ENCODE measurements around the gene SMURF1. TPM values are rescaled to one million over a fixed set of nuclear protein-coding genes. Genes with fewer than 3 reads are reported as not detected.
A peak's percentile ranks its signal among the peaks of the same experiment; 100 is the strongest.

The SMURF1 gene
- total RNA-seq, 1 donor from 2014 or later = 9.0 TPM

DNA sequence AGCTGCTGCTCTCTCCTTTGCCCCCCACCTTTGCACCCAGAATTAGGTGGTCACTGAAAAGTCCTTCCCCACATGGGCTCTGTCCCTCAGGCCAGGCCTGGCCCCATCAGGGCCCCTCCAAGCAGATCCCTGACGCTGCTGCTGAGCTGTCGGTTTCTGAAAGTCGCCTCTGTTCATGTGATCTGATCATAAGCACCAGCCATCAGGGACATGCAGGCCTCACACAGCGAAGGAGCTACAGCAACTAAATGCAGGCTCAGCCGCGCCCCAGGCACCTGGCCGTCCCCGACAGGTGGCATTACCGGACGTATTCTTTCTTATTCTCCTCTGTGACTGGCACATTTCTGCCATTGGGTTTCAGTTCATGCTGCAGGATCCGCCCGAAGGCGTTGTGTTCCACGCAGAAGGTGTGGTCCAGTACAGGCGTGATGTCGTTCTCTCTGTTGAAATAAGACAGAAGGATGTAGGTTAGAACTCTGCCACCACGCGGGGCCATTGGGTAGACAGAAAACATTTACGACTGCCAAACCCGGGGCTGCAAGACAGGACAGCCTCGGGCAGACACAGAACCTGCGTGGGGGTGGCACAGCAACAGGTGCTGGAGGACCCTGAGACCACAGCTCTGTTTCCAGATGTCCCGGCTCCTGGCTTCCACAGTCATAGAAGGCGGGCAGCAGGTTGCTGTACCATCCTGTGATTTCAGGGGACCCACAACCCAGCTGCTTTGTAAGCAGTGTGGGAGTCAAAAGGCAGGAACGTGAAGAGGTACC is 105.6 kb downstream of the SMURF1 start:
- intact Hi-C loops (cut with DNase I) = no loop called here
- DNase-seq (no peak), ATAC-seq (ENCODE audit: poor library complexity) (no peak)

DNA sequence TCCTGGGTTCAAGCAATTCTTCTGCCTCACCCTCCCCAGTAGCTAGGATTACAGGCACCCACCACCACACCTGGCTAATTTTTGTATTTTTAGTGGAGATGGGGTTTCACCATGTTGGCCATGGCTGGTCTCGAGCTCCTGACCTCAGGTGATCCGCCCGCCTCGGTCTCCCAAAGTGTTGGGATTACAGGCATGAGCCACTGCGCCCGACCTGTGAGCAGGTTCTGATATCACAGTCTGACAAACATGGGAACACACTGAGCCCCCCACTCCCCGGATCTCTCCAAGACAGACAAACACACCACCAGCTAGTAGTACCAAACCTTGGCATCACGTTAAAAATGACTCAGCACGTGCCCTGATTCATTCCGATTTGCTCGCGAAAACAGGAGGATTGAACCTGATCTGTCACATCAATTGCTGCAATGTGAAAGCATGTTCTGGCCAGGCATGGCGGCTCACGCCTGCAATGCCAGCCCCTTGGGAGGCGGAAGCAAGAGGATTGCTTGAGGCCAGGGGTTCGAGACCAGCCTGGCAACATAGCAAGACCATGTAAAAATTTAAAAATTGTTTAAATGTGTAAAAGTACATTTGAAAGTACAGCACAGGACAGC is 106.5 kb downstream of the SMURF1 start:
- intact Hi-C loops (cut with DNase I) = no loop called here
- DNase-seq (no peak), ATAC-seq (ENCODE audit: poor library complexity) (no peak)

DNA sequence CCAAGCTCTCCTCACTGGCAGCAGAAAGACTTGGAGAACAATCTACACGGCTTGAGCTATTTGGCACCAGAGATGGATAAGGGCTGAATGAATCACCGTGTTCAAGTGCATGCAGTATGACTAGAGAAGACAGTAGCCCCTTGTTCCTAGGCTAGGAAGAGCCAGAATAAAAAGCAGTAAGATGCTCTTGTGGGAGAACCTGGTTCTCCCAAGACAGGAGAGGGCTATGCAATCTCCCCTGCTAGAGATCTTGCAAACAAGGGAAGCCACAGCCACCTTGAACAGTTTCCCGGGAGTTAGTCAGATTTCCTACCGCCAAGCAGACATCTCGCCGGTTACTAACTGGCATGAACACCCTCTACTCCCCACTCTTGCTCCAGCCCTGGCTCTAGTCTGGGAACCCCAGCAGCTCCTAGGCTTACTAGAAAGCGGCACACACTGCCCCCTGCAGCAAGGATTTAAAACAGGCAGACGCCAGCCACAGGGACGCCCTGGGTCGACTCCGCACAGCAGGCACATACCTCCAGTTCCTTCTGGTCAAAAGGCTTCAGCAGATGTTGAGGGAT is 107.3 kb downstream of the SMURF1 start:
- ATAC-seq (ENCODE audit: poor library complexity) (peak; percentile 22), DNase-seq (no peak)
- intact Hi-C loops (cut with DNase I) = no loop called here

DNA sequence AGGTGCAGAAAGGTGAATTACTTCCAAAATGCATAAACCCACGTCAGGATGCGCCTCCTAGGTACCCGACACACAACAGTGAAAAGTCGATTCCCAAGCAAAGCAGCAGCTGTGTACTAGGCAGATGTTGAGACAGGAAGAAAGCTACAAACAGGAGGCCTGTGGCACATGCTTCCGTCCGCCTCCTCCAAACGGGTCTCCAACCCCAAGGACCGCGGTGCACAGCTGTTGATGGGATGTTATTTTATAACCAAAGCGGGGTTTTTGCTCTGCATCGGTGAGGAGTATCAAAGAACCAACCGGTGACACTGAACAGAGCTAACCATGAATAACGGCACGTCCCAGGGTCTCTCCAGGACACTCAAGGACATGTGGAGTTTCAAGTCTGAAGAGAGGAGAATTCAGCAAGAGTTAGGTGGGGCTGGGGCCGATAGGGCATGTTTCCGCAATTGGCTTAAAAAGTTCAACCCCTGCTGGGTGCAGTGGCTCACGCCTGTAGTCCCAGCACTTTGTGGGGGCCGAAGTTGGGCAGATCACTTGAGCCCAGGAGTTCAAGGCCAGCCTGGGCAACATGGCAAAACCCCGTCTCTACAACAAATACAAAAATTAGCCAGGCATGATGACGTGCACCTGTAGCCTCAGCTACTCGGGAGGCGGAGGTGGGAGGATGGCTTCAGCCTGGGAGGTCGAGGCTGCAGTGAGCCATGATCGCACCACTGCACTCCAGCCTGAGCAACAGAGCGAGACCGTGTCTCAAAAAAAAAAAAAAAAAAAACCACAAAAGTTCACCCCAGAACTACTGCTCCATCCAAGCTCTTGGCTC is 108.0 kb downstream of the SMURF1 start:
- DNase-seq = no peak
- intact Hi-C loops (cut with DNase I) = no loop called here

DNA sequence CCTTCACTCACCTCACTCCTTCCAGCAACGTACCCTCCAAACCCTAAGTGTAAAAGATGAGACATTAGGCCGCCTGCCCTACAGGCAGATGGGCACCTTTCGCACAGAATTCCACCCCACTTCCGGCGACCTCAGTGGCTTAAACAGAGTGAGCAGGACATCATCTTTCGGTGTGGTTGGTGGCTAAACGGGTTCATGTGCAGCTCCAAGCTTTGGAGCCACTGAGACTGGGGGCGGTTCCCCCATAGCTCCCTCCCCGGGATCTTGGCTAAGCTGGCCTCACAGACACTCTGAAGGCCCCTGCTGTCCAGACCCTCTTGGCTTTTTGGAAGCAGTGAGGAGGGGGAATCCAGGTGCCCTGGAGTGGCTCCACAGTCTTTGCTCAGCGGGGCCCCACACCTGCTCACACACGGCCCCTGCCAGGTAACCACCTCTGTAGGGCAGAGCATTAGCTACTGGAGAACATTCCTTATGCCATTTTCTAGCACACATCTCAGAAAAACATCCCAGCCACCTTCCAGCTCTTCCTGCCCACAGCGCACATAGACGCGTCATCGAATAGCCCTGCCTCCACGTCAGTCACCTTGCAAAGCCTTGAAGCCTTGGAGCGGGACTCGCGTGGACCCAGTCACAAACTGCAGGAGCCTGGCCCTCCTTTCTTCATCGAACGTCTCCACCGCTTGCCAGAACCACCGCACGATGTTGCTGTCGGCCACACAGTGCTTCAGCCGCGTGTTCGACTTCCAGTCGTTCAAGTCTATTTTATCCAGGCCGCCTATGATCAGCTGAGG is 108.8 kb downstream of the SMURF1 start:
- intact Hi-C loops (cut with DNase I) = no loop called here
- ATAC-seq (ENCODE audit: poor library complexity) (no peak), DNase-seq (no peak)

More for the DNA sequence above, 108.0 kb downstream of the SMURF1 start:
- ATAC-seq (ENCODE audit: poor library complexity) = no peak

DNA sequence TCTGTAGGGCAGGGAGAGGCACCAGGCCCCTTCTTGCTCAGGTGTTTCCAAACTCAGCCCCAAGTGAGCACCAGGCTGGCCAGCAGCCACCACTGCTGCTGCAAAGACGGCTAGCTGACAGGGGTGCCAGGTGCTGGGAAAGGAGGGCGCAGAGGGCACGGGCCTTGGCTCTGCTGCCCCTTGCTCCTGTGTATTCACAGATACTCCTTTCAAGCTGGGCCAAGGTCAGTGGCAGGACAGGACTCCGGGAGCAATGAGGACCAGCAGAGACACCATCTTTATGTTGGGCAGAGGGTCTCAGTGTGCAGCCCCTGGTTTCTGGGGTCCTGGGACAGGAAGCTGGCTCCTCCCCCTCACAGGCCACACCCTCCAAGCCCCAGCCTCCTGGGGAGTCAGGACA is 110.1 kb downstream of the SMURF1 start:
- DNase-seq = no peak
- intact Hi-C loops (cut with DNase I) = no loop called here
- ATAC-seq (ENCODE audit: poor library complexity) = no peak

DNA sequence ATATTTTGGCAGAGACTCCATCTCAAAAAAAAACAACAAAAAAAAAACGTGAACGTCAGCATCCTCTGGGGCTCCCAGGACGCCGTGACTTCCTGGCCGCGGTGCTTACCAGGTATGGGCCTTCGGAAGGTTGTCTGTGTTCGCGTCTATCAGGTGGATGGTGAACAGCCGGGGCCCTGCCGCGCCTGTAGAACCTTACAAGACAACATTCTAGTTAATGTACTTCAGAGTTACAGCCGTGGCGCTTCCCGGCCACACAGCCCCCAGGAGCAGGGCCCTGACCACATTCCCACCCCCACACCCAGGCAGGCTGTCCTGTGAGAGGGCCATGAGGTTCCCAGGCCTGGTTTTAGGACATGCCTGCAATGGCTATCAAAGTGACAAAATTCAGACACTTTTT is 111.0 kb downstream of the SMURF1 start:
- no peak for DNase-seq
- intact Hi-C loops (cut with DNase I) = no loop called here
- ATAC-seq (ENCODE audit: poor library complexity) = no peak

DNA sequence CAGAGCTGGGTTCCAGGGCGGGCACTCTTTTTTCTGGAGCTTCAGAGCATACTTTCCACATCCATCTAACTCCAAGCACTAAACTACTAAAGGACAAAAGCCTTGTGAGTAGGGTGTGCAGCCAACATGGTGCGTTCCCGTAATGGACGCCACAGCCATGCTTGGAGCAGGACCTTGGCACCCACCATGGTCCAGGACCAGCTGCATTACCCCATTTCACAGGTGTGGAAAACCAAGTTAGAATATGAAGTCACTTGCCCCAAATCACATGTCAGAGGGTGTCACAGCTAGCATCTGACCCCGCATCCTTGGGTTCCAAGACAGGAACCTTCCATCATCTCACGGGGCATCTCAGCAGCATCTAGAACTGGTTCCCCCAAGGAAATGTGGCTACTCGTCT is 112.4 kb downstream of the SMURF1 start:
- intact Hi-C loops (cut with DNase I) = no loop called here
- ATAC-seq (ENCODE audit: poor library complexity) = no peak
- DNase-seq = no peak

DNA sequence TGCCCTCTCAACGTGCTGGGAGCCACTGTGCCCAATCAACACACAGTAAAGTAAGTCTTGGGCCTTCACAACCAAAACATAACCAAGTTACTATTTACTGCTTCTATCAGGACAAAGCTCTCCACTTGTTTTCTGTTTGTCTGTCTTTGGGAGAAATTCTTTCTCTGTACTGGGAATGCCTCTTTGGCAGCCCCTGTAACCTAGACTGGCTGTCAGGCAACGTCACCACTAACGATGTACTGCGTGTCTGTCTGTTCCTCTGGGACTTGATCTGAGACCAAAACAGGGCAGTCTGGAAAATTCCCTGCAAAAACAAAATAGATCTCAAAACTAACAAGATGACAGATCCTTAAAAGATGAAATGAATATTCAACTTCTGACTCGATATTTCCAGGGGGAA is 113.0 kb downstream of the SMURF1 start:
- DNase-seq = no peak
- intact Hi-C loops (cut with DNase I) = no loop called here
- peak; percentile 67 for ATAC-seq (ENCODE audit: poor library complexity)

DNA sequence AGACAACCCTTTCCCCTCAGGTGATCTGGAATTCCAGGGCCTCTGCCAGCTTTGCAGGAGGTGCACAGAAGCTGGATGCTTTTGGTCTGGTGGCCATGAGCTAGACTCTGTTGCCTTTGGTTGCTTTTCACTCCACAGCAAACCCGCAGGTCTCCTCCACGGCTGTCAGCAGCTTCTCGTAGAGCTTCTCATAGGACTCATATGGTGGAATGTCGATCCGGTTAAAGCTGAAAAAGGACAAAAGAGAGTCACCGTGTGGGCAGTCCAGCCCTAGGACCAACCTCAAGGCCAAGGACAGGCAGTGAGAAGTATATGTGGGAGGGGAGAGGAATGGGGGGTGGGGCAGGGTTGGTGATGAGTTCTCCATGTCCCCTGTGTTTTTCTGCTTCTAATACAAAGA is 113.5 kb downstream of the SMURF1 start:
- DNase-seq (no peak), ATAC-seq (ENCODE audit: poor library complexity) (no peak)
- intact Hi-C loops (cut with DNase I) = no loop called here

DNA sequence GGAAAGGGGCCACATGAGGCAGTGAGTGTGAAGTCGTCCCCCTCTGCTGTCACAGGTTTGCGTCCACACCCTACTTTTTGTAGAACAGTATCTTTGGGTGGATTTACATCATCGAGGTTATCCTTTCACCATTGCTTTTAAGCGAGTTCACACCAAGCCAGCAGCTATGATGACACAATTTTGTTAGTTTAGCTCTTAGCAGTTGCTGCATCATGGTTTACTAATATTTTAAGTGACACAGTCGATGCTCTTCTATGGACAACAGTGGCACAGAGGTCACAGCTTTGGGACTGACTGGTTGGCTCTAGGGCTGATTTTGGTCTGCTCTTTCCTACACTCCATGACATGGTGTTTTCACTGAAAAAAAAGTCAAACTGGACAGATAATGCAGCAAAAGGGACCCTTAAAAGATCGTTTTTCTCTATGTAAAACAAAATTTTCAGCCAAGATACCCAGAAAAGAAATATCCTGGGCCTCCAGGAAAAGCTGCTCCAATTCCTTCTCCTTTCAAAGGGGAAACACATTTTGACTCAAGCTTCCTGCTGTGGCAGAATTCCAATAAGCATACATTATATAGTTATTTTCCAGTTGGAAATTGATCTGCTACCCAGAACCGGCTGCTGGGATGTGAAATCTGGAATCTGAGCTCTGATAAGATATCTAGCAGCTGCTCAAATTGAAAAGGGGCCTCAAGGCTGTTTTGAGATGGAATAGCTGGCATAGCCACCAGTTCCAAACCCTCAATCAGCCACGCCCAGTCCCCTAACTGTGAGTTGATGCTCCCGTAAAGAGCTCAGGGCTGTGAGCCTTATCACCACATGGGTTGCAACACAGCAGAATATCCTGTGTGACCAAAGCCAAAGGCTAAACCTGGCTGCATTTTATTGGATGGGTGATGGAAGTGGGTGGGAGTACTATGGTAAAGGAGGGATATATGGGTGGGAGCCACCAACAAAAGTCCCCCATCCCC is 114.2 kb downstream of the SMURF1 start:
- DNase-seq (no peak), ATAC-seq (ENCODE audit: poor library complexity) (no peak)
- intact Hi-C loops (cut with DNase I) = no loop called here

DNA sequence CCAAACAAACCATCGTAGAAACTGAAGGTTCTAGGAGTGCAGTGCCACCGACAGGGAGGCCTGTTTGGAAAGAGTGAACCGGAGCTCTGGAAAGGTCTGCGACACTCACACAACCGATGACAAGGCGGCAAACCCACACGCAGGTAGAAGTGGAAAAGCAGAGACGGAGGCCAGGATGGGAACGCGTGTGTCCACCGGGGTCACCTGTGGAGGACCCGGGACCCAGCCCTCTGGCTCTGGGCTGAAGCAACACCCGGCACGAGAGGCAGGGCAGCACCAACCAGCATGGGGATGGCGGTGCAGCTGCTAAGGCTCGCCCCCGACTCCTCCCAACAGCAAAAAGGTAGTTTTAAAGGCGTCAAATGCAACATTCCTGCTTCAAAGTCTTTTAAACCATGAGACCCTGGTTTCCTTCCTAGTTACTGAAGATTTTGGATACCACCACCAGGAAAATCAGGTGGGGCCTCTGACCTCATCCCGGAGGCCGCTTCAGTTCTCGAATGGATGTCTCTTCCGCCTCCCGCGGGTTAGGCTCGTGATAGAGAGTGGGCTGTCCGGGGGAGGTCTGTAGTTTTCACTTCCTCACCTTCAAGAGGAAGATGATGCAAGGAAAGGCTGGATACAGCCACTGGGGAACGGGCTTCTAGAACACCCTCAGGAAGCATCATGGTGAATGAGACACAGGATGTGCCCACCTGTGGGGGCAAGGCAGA is 115.5 kb downstream of the SMURF1 start:
- intact Hi-C loops (cut with DNase I) = no loop called here
- ATAC-seq (ENCODE audit: poor library complexity) (no peak), DNase-seq (no peak)

DNA sequence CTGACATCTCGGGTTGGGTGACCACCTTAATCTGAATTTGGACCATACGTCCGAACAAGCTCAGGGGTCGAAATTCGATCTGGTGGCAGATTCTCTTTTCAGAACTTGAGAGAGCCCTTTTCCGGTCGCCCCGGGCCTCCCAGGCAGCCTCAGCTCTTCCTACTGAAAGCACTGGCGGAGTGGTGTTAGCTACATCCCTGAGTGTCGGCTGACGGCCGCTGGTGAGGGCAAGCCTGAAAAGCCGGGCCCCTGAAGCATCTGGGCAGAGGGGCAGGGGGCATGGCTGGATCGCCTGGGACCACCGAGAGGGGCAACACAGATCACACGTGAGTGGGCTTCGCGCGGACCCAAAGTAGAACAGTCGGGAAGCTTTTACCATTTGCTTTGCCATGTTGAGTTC is 116.1 kb downstream of the SMURF1 start:
- DNase-seq (no peak), ATAC-seq (ENCODE audit: poor library complexity) (no peak)
- intact Hi-C loops (cut with DNase I) = no loop called here

DNA sequence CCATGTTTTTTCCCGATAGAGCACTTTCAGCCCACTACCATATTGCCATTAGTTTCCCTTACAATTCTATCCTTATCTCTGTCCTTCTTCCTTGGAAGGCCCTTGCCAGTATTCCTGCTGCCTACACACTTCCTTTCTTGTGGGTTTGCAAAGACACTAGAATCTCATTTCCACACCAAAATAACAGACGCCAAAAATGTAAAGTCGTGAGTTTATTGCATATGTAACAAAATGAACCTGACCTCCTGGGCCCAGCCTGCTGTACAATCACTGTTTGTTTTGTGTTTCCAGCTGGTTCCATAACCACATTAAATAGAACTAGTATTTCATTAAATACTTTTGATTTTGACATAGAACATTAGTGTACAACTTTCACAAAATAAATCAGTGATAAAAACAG is 116.7 kb downstream of the SMURF1 start:
- no peak for ATAC-seq (ENCODE audit: poor library complexity)
- intact Hi-C loops (cut with DNase I) = no loop called here
- DNase-seq = no peak

DNA sequence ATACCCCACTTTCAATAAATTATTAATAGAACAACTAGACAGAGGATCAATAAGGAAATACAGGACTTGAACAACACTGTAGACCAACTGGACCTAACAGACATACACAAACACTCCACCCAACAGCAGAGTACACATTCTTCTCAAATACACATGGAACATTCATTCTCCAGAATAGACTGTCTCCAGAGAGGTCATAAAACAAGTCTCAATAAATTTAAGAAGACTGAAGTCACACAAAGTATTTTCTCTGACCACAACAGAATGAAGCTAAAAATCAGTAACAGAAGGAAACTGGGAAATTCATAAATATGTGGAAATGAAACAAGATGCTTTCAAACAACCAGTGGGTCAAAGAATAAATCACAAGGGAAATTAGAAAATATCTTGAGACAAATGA is 119.8 kb downstream of the SMURF1 start:
- intact Hi-C loops (cut with DNase I) = no loop called here
- ATAC-seq (ENCODE audit: poor library complexity) = no peak
- no peak for DNase-seq

DNA sequence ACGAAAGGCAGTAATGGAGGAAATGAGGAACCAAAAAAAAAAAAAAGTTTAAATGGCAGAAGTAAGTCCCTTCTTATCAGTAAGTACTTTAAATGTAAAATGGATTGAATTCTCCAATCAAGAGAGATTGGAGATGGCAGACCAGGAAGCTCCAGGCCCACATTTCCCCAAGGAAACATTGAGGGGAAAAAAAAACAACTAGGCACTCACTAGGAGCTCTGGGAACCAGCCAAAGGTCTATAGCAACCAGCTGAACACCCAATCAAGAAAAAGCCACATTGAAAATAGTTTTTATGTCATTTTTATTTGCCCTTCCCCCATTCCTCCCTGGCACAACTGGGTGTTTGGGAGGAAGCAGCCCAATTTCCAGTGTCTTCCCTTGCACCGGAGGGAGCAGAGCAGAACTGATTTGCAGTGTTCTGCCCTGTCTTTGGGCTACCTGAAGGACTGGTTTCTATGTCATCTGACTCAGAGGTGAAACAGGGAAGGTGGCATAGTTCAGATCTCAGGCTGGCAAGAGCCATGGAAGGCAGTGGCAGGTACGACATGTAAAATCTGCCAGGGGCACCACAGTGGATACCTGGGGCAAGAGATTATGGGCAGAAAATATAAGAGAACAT is 121.9 kb downstream of the SMURF1 start:
- DNase-seq (no peak), ATAC-seq (ENCODE audit: poor library complexity) (no peak)
- intact Hi-C loops (cut with DNase I) = no loop called here

DNA sequence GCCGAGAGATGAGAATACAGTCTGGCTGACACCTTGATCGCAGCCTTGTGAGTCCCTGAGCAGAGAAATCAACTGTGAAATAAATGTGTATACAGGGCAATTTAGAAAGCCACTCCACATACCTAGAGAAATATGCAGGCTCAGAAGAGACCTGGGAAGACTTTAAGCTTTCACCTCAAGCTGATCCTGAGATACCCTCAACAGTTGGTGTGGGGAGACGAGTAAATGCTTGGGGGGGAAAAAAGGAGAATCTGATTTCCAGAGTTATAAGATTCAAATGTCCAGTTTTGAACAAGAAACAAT is 123.5 kb downstream of the SMURF1 start:
- intact Hi-C loops (cut with DNase I) = no loop called here
- ATAC-seq (ENCODE audit: poor library complexity) = no peak
- DNase-seq = no peak

Measured in Right ventricle myocardium superior (tissue), 1 donor.